Upper lobe of left lung (tissue), 6 donors: ENCODE measurements around the gene XIRP2. TPM values are rescaled to one million over a fixed set of nuclear protein-coding genes. Genes with fewer than 3 reads are reported as not detected.

Source experiments
- ATAC-seq, 2 donors: fragments of 200-7000 bp; cut with Tn5 transposase; one replicate each; pipeline ENCODE4 v1.9.1; 2022; ENCODE audit warnings: mild to moderate bottlenecking in 2 of 2, moderate library complexity in 2 of 2; ENCODE audit not compliant: low FRiP score in 2 of 2
- DNase-seq, 2 donors: peaks; one replicate each; pipeline ENCODE4 v3.0.0-alpha.2; 2019 to 2020
- H3K27ac ChIP-seq, 4 donors: fragments of 200-600 bp; sonication (generic); one replicate each; pipeline ENCODE4 v1.5.1; 2016 to 2019
- H3K27me3 ChIP-seq, 4 donors: fragments of 200-600 bp; sonication (generic); one replicate each; pipeline ENCODE4 v1.5.1; 2017 to 2019
- H3K36me3 ChIP-seq, 4 donors: fragments of 200-600 bp; sonication (generic); one replicate each; pipeline ENCODE4 v1.5.1; 2016 to 2019
- H3K4me1 ChIP-seq, 4 donors: fragments of 200-600 bp; sonication (generic); one replicate each; pipeline ENCODE4 v1.5.1; 2018 to 2019
- H3K4me3 ChIP-seq, 4 donors: fragments of 200-600 bp; sonication (generic); one replicate each; pipeline ENCODE4 v1.5.1; 2017 to 2019; ENCODE audit warnings: mild to moderate bottlenecking in 2 of 4, moderate library complexity in 1 of 4
- H3K9me3 ChIP-seq, 4 donors: fragments of 200-600 bp; sonication (generic); one replicate each; pipeline ENCODE4 v1.5.1; 2018 to 2019
- CTCF ChIP-seq, 6 experiments: fragments of 450-650 bp in 4 of 6; fragments of 200-600 bp in 2 of 6; sonication (generic) in 2 of 6; IDR thresholded peaks; one replicate each; pipeline ENCODE4 v1.5.1; 2016 to 2019; ENCODE audit warnings: antibody characterized with exemption in 6 of 6
- EP300 ChIP-seq, 4 donors: sonication (generic); formaldehyde crosslinking; IDR thresholded peaks; one replicate each; pipeline ENCODE4 v1.5.1; 2017; ENCODE audit warnings: antibody characterized with exemption in 4 of 4, control low read depth in 2 of 4
- POLR2A ChIP-seq, 4 donors: fragments of 450-650 bp; IDR thresholded peaks; one replicate each; pipeline ENCODE4 v1.5.1; 2016 to 2017; ENCODE audit warnings: antibody characterized with exemption in 4 of 4, mild to moderate bottlenecking in 2 of 4
- POLR2AphosphoS5 ChIP-seq, 2 donors: sonication (generic); formaldehyde crosslinking; IDR thresholded peaks; one replicate each; pipeline ENCODE4 v1.5.1; 2017; ENCODE audit warnings: antibody characterized with exemption in 2 of 2
- WGBS, 2 donors: methylation state at CpG; one replicate each; pipeline ENCODE4 v1.1.5; 2017 to 2018; 5-methylcytosine and 5-hydroxymethylcytosine counted together
- total RNA-seq, 6 donors: library from RNA; depleted of rRNA in 4 of 6; stranded (reverse); fragments of >200 nt in 4 of 6; gene quantifications; one replicate each; pipeline versions ENCODE4 v1.1.0 to v1.2.1, GENCODE V29; 2016 to 2021
- donor health status: DM: no; HTN: no; CAD: no; lungs with moderate emphysema.
- donor health status: DM: no; HTN: yes; CAD: no; lungs with severe emphysema.

The XIRP2 gene
- total RNA-seq, 6 donors from 2014 or later = under 0.01 to 0.89 (median 0.33) TPM; not detected in 2

GRCh38 chr2:166969486-166969885 is 81.2 kb downstream of the XIRP2 start:
- no peaks in the 10 kb centered on the region for H3K4me1 ChIP-seq
- 79 to 83% methylated on average over 2 of the region's 2 CpGs for WGBS, 2 donors
- ATAC-seq (no peak), DNase-seq (no peak)
- no peak for TF ChIP-seq EP300 (IDR thresholded peaks at IDR 0.05)
- no peak for TF ChIP-seq CTCF (IDR thresholded peaks at IDR 0.05)
- no peak for TF ChIP-seq POLR2A (IDR thresholded peaks at IDR 0.05)
- no peak overlapping the region for H3K4me3 ChIP-seq
- no peak overlapping the region for H3K27ac ChIP-seq
- no peaks in the 10 kb centered on the region for H3K27me3 ChIP-seq
- H3K9me3 ChIP-seq = no peaks in the 10 kb centered on the region
- no peaks in the 10 kb centered on the region for H3K36me3 ChIP-seq

- no peaks in the 10 kb centered on the region for H3K9me3 ChIP-seq
- DNase-seq = no peak
- no peaks in the 10 kb centered on the region for H3K36me3 ChIP-seq
- no peak overlapping the region for H3K27ac ChIP-seq
- no peaks in the 10 kb centered on the region for H3K27me3 ChIP-seq
- ATAC-seq = no peak
- 71 to 77% methylated on average over 4 of the region's 4 CpGs for WGBS, 2 donors
- no peak overlapping the region for H3K4me3 ChIP-seq
- H3K4me1 ChIP-seq = no peaks in the 10 kb centered on the region
- no peak for TF ChIP-seq EP300 (IDR thresholded peaks at IDR 0.05)
- TF ChIP-seq POLR2A (IDR thresholded peaks at IDR 0.05) = no peak
- no peak for TF ChIP-seq CTCF (IDR thresholded peaks at IDR 0.05)
- TF ChIP-seq POLR2AphosphoS5 (IDR thresholded peaks at IDR 0.05) = no peak
Measured at GRCh38 chr2:166972002-166972401, 83.7 kb downstream of the XIRP2 start.

- Histone ChIP-seq H3K36me3 (no peaks in the 10 kb centered on the region), H3K4me1 (no peaks in the 10 kb centered on the region), H3K27me3 (no peaks in the 10 kb centered on the region), H3K9me3 (no peaks in the 10 kb centered on the region), H3K4me3 (no peak overlapping the region), H3K27ac (no peak overlapping the region)
- TF ChIP-seq POLR2A (IDR thresholded peaks at IDR 0.05) (no peak), CTCF (IDR thresholded peaks at IDR 0.05) (no peak), POLR2AphosphoS5 (IDR thresholded peaks at IDR 0.05) (no peak), EP300 (IDR thresholded peaks at IDR 0.05) (no peak)
- DNase-seq = no peak
- ATAC-seq = no peak
Measured at GRCh38 chr2:166972418-166972817, 84.1 kb downstream of the XIRP2 start.

- TF ChIP-seq POLR2AphosphoS5 (IDR thresholded peaks at IDR 0.05) (no peak), POLR2A (IDR thresholded peaks at IDR 0.05) (no peak), CTCF (IDR thresholded peaks at IDR 0.05) (no peak), EP300 (IDR thresholded peaks at IDR 0.05) (no peak)
- no peaks in the 10 kb centered on the region for H3K36me3 ChIP-seq
- H3K4me3 ChIP-seq = no peak overlapping the region
- no peaks in the 10 kb centered on the region for H3K4me1 ChIP-seq
- no peak overlapping the region for H3K27ac ChIP-seq
- no peak for DNase-seq
- peaks cover 0 to 15% (median 4%) of the 10 kb centered on the region in 4 donors for H3K9me3 ChIP-seq
- ATAC-seq = no peak
- no peaks in the 10 kb centered on the region for H3K27me3 ChIP-seq
Measured at GRCh38 chr2:166984188-166984587, 95.9 kb downstream of the XIRP2 start.

- TF ChIP-seq POLR2AphosphoS5 (IDR thresholded peaks at IDR 0.05) (no peak), CTCF (IDR thresholded peaks at IDR 0.05) (no peak), POLR2A (IDR thresholded peaks at IDR 0.05) (no peak), EP300 (IDR thresholded peaks at IDR 0.05) (no peak)
- no peak for ATAC-seq
- H3K4me1 ChIP-seq = no peaks in the 10 kb centered on the region
- DNase-seq = no peak
- H3K9me3 ChIP-seq = peaks cover 0 to 12% (median 4%) of the 10 kb centered on the region in 4 donors
- H3K36me3 ChIP-seq = no peaks in the 10 kb centered on the region
- H3K27me3 ChIP-seq = no peaks in the 10 kb centered on the region
- no peak overlapping the region for H3K4me3 ChIP-seq
- H3K27ac ChIP-seq = no peak overlapping the region
Measured at GRCh38 chr2:166984797-166985196, 96.5 kb downstream of the XIRP2 start.
